OCI-LY1 (cell line): ENCODE results near the gene AKR1C2.

ENCODE experiments used
- EZH2 ChIP-seq: fragments of 200-600 bp; sonication (generic), shearing (Covaris generic); IDR thresholded peaks from 2 replicates; pipeline ENCODE4 v1.8.0; 2017; ENCODE audit warnings: borderline replicate concordance, mixed run types, mild to moderate bottlenecking, antibody characterized with exemption, low read length, moderate library complexity, mixed read lengths
- TF ChIP-seq, protein P1 (sequence below): fragments of 200-600 bp; sonication (generic), shearing (Covaris generic); IDR thresholded peaks from 2 replicates; pipeline ENCODE4 v1.5.1; 2017; ENCODE audit warnings: mild to moderate bottlenecking, antibody characterized with exemption, low read length, moderate library complexity, mixed read lengths

DNA sequence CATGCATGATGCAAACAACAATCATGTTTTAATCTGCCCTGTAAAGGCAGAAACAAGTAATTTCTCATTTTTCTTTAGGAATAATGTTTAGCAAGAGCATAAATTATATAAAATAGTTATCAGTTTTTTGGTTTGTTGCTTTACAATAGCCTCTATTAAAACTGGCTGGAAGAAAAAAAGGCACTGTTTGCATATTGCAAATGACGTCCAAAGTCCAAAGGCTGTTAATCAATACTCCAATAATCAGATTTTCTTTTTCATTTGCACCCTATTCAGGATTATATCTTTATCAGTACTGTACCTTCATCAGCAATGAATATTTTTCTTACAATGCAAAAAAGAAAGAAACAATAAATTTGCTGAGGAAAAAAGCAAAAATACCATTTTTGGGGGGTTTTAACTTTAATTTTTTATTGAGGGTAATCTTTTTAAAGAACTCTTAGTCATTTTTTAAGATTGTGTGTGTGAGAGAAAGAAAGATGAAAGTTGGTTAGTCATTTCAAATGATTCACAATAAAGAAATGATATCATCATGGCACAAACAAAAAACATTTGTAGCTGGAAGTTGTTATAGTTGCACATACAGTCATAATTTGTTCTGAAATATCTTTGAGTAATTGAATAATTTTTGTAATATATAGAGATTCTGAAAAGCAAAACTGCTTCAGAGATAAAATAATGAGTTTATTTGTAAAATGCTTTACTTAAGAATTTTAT is 44.4 kb upstream of the AKR1C2 start:
- TF ChIP-seq, protein P1, sequence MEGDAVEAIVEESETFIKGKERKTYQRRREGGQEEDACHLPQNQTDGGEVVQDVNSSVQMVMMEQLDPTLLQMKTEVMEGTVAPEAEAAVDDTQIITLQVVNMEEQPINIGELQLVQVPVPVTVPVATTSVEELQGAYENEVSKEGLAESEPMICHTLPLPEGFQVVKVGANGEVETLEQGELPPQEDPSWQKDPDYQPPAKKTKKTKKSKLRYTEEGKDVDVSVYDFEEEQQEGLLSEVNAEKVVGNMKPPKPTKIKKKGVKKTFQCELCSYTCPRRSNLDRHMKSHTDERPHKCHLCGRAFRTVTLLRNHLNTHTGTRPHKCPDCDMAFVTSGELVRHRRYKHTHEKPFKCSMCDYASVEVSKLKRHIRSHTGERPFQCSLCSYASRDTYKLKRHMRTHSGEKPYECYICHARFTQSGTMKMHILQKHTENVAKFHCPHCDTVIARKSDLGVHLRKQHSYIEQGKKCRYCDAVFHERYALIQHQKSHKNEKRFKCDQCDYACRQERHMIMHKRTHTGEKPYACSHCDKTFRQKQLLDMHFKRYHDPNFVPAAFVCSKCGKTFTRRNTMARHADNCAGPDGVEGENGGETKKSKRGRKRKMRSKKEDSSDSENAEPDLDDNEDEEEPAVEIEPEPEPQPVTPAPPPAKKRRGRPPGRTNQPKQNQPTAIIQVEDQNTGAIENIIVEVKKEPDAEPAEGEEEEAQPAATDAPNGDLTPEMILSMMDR = no peak
- no peak for TF ChIP-seq EZH2
